Astrocyte of the spinal cord (primary cell): ENCODE results near the gene KHDC3L.
"Not testable (repeated sequence)": the region's sequence is repeated elsewhere in the genome, so short reads cannot be mapped to it uniquely, and the experiment has no call there.

Experiments used
- DNase-seq: peaks from one replicate; pipeline ENCODE4 v3.0.0; 2011; ENCODE audit warnings: low read depth, low spot score
- H3K4me3 ChIP-seq: 2 replicates; pipeline ENCODE4 v1.5.1; 2011; ENCODE audit warnings: low read depth, mild to moderate bottlenecking, low read length, moderate library complexity
- CTCF ChIP-seq: IDR thresholded peaks from 2 replicates; pipeline ENCODE4 v1.5.1; 2012; ENCODE audit warnings: low read depth, mild to moderate bottlenecking, low read length, inconsistent platforms
- in situ Hi-C: cut with HindIII; loops from 2 replicates; pipeline ENCODE4 v1.10.0; 2017; ENCODE audit warnings: low sequenced_read_pairs

Gene KHDC3L

DNA sequence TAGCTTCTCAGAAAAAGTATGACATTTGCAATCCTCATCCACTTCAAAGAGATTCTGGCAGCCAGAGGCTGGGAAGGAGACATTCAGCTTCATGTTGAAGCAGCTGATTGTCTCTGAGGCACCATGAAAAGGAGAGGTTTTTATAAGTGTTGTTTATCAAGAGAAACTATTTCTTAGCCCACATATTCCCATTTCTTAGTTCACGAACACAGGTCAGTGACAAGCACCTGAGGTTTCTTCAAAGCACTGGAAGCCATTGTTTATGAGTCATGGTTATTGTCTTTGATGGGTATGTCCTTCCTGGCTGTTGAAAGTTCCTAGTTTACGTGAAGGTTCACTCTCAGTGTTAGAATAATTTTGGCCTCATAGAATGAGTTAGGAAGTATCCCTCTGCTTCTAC is 29.2 kb downstream of the KHDC3L start:
- in situ Hi-C loops, result no loop called here
- no peak for TF ChIP-seq CTCF
- no peak for DNase-seq
- H3K4me3 ChIP-seq, result no peak overlapping the region

GRCh38 chr6:73392188-73392587 is 29.7 kb downstream of the KHDC3L start:
- DNase-seq, in situ Hi-C loops: not testable (repeated sequence)

GRCh38 chr6:73393278-73393677 is 30.8 kb downstream of the KHDC3L start:
- TF ChIP-seq CTCF, result no peak
- in situ Hi-C loops, result no loop called here
- no peak overlapping the region for H3K4me3 ChIP-seq
- peak; percentile 8 for DNase-seq

More at GRCh38 chr6:73392188-73392587, 29.7 kb downstream of the KHDC3L start:
- H3K4me3 ChIP-seq, result not testable (repeated sequence)

GRCh38 chr6:73394577-73395354 is 32.3 kb downstream of the KHDC3L start, which contains the start of gene DDX43:
Gene DDX43 (plus strand): TSS chr6:73394828. CDS start chr6:73394906, 78 bp downstream.
- peak within 1 kb of the TSS; percentile 15 for H3K4me3 ChIP-seq
- TF ChIP-seq CTCF, result no peak
- DNase-seq, result peak; percentile 26
- in situ Hi-C loops, result no loop called here

DNA sequence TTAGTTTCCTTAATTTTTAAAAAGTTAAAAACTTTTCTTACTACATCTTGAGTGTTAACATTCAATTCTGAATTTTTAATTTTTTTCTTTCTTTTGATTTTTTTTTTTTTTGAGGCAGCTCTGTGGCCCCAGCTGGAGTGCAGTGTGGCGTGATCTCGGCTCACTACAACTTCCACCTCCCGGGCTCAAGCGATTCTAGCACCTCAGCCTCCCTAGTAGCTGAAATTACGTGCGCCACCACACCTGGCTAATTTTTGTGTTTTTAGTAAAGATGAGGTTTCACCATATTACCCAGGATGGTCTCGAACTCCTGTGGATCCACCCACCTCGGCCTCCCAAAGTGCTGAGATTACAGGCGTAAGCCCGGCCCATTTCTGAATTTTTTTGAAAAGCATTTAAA is 33.4 kb downstream of the KHDC3L start:
- no peak for TF ChIP-seq CTCF
- DNase-seq, result no peak
- in situ Hi-C loops, result no loop called here
- H3K4me3 ChIP-seq, result no peak overlapping the region

DNA sequence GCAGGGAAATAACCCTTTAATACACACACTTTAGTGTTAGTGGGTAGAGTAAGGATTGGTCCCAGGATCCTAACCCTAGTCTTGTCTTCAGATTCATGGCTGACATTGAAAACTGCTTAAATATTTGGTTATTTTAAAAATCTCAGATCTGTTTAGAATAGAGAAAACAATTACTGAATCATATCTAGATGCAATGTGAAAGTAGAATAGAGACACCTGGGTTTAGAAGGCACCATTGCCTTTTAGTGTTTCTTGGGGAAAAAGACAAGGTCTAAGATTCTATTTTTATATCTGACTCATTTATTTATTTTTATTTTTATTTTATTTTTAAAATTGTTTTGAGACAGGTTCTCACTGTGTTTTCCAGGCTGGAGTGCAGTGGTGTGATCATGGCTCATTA is 38.2 kb downstream of the KHDC3L start:
- no peak for DNase-seq
- no peak for TF ChIP-seq CTCF
- in situ Hi-C loops, result no loop called here
- H3K4me3 ChIP-seq, result no peak overlapping the region

DNA sequence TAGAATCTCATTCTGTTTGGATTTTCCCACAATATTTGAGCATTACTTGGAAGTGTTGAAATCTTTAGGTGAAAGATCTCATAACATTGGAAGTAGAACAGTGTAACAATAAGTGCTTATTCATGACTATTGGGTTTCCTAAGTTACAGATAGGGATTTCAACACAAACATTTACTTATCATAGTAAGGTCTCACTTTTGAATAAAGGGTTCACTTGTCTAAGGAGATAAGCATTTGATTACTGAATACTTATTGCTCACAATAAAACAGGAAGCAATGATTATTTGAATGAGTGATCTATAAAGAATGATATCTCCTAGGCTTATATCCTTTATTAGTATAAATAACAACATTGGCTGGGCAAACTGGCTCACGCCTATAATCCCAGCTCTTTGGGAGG is 46.9 kb downstream of the KHDC3L start:
- TF ChIP-seq CTCF, result no peak
- no peak overlapping the region for H3K4me3 ChIP-seq
- in situ Hi-C loops, result no loop called here
- DNase-seq, result no peak
